H1 (cell line): ENCODE measurements around the gene PLXNB3. TPM values are rescaled to one million over a fixed set of nuclear protein-coding genes. Genes with fewer than 3 reads are reported as not detected.

ENCODE experiments used
- SIN3A ChIP-seq, 2 experiments: IDR thresholded peaks in 1 of 2; conservative IDR thresholded peaks in 1 of 2; 2 replicates each; pipeline ENCODE4 v1.6.1; 2011 to 2012; ENCODE audit warnings: low read length in 2 of 2, improper control_type of control experiment in 1 of 2, low read depth in 1 of 2, mild to moderate bottlenecking in 1 of 2
- YY1 ChIP-seq: IDR thresholded peaks from 2 replicates; pipeline ENCODE4 v1.6.1; 2011; ENCODE audit warnings: low read depth, mild to moderate bottlenecking, low read length
- polyA plus RNA-seq, 7 experiments: library from polyadenylated mRNA; depleted of rRNA in 3 of 7; stranded (reverse) in 5 of 7; unstranded in 2 of 7; fragments of >200 nt in 5 of 7; fragments of 200-250 nt in 2 of 7; gene quantifications; 1 replicate in 5 of 7; 2 replicates in 1 of 7; 4 replicates in 1 of 7; pipeline versions ENCODE4 v1.2.1 to v1.2.3, GENCODE V29; 2011 to 2013; ENCODE audit warnings: missing spikeins in 2 of 7, mixed read lengths in 2 of 7
- total RNA-seq: library from RNA; stranded (reverse); fragmentation: NEBNext Ultra II Directional; extraction: Animal tissue kit (Norgen Biotek cat#: 25700); gene quantifications from 2 replicates; pipeline ENCODE4 v1.2.1, GENCODE V29; 2021

PLXNB3 gene
- total and polyA plus RNA-seq, 2 of the 8 experiments (the other 6 are each of a cell fraction or from before 2014, with no cell fraction given) = 1.2 to 2.7 TPM

DNA sequence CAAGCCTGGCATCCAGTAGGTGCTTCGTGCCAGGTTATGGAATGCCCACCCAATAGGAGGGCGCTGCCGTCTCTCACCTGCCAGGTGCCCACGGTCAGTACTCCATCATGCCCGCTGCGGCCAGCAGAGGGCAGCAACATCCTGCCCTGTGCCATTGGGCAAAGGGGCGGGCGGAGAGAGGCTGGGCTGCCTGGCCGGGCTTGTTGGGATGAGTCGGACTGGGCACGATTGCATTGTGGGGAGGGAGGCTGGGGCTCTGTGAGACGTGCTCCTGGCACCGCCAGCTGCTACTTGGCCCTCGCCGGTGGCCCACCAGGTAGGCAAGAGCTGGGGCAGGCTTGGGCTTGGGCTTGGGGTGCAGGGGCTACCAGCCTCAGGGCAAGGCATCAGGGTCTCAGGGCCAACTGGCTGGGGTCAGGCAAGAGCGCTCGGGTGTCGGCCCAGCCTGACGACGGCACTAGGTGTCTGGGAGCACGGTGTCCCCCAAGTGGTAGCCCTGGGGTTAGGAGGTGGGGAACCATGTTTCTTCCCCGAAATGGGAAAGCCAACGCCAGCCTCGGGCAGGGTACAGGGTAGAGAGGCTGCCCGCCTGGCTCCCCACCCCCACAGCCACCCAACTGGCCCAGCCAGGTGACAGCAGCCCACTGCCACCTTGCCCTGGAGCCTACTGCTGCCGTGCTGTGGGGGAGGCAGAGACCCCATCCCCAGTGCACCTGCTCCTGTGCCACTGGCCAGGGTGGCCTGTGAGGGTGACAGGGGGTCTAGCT lies at the start of gene PLXNB3 (continued):
- peak; percentile 75; the same call in 1 of the 2 replicates for TF ChIP-seq YY1
- 0 out of 4 replicates have a peak, but pooled peaks of 1 of the 2 experiments have one; percentile 24 for TF ChIP-seq SIN3A (conservative IDR thresholded peaks at IDR 0.05 in 1 of 2, IDR thresholded peaks at IDR 0.05 in 1 of 2; ENCODE audit: low read depth in 1 of 2, low read length in 2 of 2)
